NCI-H2171 (cell line): ENCODE results near the gene LEKR1.
"Not testable (repeated sequence)": the region's sequence is repeated elsewhere in the genome, so short reads cannot be mapped to it uniquely, and the experiment has no call there.

Experiments
- DNase-seq: peaks from one replicate; lab custom pipeline; 2025; lab: John Stamatoyannopoulos, UW

LEKR1 gene

GRCh38 chr3:156808025-156808424 lies 18.1 kb upstream of the LEKR1 start:
- no peak for DNase-seq

GRCh38 chr3:156811089-156811862 lies 14.9 kb upstream of the LEKR1 start:
- no peak for DNase-seq

- DNase-seq = no peak
Measured at GRCh38 chr3:156812521-156813335, 13.4 kb upstream of the LEKR1 start.

GRCh38 chr3:156814295-156814694 lies 11.9 kb upstream of the LEKR1 start:
- DNase-seq = no peak

GRCh38 chr3:156816091-156816793 lies 9.9 kb upstream of the LEKR1 start:
- DNase-seq = no peak

- DNase-seq = peak; percentile 75
Measured at GRCh38 chr3:156816794-156817645, 9.1 kb upstream of the LEKR1 start.

GRCh38 chr3:156817646-156818272 lies 8.4 kb upstream of the LEKR1 start:
- DNase-seq = no peak

GRCh38 chr3:156818273-156818651 lies 7.9 kb upstream of the LEKR1 start:
- DNase-seq = no peak

- no peak for DNase-seq
Measured at GRCh38 chr3:156818890-156819289, 7.3 kb upstream of the LEKR1 start.

- no peak for DNase-seq
Measured at GRCh38 chr3:156819842-156820691, 6.1 kb upstream of the LEKR1 start.

- no peak for DNase-seq
Measured at GRCh38 chr3:156820692-156821080, 5.5 kb upstream of the LEKR1 start.

GRCh38 chr3:156822626-156823260 lies 3.4 kb upstream of the LEKR1 start:
- not testable (repeated sequence) for DNase-seq

GRCh38 chr3:156825795-156826143 lies 384 bp upstream of the LEKR1 start:
- DNase-seq = no peak

- no peak for DNase-seq
Measured at GRCh38 chr3:156826896-156827882, 1.0 kb downstream of the LEKR1 start.

GRCh38 chr3:156831006-156831405 lies 4.9 kb downstream of the LEKR1 start:
- DNase-seq = no peak

- DNase-seq = no peak
Measured at GRCh38 chr3:156834435-156834834, 8.3 kb downstream of the LEKR1 start.

GRCh38 chr3:156834962-156835535 lies 8.9 kb downstream of the LEKR1 start:
- DNase-seq = no peak

- no peak for DNase-seq
Measured at GRCh38 chr3:156836701-156837100, 10.5 kb downstream of the LEKR1 start.
